RCC 7860 (cell line): ENCODE results near the gene NRP1.

Source experiments
- DNase-seq: peaks from one replicate; pipeline ENCODE4 v3.0.0-alpha.2; 2015; ENCODE audit warnings: low spot score
- FAIRE-seq: peaks from 2 replicates; lab custom pipeline; 2012; peaks lifted over from hg19 to GRCh38; lab: Jason Lieb, UNC

Gene NRP1

DNA sequence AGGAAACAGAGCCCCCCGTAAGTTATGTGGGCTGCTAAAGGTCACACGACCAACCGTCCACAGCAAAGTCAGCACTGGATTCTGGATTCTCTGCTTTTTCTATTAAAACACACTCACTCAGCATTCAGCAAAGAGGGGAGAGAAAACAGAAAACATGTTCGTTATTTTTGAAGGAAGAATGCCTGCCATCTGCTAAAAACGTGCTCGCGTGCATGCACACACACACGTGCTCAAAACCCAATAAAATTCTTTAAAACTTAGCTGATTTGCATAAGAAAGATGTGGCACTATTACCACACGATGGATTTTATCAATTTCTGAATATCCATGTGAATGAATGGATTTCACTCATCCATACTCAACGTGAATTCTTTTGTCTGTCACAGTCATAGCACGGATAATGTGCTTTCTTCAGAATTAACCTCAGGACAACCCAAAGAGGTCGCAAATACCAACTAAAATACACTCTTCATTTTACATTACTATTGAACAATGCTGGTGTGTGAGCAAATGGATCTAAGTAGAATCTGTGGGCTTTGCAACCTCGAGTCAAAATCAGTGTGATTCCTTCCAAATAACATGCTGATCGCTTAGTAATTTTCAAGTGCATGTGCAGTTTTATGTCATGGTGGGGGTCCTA lies 40.8 kb downstream of the NRP1 start:
- FAIRE-seq (no peak), DNase-seq (no peak)

DNA sequence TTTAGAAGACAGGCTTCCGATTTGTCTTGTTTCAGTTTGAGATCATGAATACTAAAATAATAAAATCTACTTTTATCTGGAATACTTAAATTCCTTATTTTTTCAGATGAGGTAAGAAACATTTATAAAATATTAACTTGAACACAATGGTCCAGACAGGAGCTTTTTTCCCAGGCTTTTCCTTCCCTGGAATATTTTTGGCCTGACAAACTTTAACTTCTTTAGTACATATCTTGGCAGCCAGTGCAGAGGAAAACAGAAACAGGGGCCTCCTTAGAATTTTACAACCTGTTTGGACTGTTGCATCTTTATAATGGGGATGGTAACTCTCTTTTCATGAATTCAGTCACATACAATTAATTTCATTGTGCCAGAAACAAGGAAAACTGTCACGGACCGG lies 41.4 kb downstream of the NRP1 start:
- DNase-seq (no peak), FAIRE-seq (peak; percentile 77)

DNA sequence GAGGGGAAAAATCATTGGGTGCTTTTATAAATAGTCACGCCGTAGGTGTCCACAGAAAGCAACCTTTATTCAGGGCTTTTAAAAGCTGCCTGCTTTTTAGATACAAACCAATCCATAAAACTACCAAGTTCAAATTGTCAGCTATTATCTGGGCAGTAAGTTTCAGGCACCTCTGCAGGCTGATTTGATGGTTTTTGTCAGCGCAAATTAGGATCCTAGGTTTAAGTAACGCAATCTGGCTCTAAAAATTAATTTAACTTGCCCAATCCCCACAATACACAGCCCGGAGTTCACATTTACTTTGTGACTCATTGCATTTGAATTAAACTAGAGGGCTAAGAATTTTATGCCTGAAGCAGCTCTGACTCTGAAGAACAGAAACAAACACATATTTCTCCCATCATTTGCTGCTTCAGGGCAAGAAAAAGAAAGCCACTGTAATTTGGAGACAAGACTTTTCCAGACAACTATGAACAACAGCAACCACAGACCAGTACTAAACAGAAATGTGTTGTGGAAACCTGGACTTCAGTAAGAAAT lies 43.3 kb downstream of the NRP1 start:
- no peak for FAIRE-seq
- DNase-seq: peak; percentile 76

- FAIRE-seq (peak; percentile 91), DNase-seq (peak; percentile 52)
Observed at GRCh38 chr10:33290321-33291052, 44.0 kb downstream of the NRP1 start.

- FAIRE-seq: no peak
- no peak for DNase-seq
Observed at GRCh38 chr10:33289776-33290175, 44.7 kb downstream of the NRP1 start.

DNA sequence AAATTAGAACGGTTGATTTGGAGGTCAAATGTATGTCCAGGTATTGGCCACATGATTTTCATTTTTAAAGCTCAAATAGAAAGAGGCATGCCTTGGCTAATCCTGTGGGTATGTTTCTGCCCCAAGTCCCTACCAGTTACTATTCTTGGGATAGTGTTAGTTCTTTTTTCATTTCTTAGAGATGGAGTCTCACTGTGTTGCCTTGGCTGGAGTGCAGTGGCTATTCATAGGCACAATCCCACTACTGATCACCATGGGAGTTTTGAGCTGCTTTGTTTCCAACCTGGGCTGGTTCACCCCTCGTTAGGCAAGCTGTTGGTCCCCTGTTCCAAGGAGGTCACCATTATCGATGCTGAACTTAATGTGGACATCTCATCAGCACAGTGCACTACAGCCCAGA lies 46.3 kb downstream of the NRP1 start:
- FAIRE-seq (no peak), DNase-seq (no peak)

DNA sequence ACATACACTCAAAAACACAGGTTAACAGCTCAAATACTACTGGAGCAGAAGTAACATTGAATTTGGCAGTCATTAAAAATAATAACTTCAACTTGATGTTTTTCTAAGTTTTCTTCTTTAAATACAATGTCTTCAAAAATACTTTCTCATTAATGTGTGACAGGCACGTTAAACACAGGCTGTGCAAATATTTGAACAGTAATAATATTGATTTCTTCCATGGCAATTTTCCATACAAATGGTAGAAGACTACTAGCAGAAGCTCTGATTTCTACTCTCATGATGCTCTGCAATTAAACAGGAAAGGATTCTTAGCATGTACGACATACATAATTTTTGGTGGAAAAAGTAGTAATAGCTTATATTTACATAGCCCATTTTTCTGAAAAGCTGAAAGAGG lies 47.4 kb downstream of the NRP1 start:
- FAIRE-seq (no peak), DNase-seq (no peak)

GRCh38 chr10:33286157-33286934 lies 48.1 kb downstream of the NRP1 start:
- DNase-seq: no peak
- FAIRE-seq: no peak

DNA sequence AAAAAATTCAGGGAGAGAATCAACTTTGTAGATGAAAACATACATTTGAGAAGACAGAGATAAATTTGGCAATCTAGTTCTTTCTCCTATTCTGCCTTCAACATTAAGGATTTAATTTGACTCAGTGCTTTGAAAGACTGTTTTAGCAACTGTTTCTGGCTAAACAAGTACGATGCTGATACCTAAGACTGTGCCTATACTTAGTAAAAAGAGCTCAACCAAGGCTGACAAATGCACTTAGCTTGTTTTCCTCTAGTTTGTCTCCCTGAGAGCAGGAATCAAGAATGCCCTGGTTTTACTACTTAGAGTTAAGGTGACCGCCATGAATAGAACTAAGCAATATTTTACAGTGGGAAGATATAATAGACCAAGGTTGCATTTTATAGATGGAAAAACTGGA lies 49.5 kb downstream of the NRP1 start:
- no peak for FAIRE-seq
- no peak for DNase-seq

DNA sequence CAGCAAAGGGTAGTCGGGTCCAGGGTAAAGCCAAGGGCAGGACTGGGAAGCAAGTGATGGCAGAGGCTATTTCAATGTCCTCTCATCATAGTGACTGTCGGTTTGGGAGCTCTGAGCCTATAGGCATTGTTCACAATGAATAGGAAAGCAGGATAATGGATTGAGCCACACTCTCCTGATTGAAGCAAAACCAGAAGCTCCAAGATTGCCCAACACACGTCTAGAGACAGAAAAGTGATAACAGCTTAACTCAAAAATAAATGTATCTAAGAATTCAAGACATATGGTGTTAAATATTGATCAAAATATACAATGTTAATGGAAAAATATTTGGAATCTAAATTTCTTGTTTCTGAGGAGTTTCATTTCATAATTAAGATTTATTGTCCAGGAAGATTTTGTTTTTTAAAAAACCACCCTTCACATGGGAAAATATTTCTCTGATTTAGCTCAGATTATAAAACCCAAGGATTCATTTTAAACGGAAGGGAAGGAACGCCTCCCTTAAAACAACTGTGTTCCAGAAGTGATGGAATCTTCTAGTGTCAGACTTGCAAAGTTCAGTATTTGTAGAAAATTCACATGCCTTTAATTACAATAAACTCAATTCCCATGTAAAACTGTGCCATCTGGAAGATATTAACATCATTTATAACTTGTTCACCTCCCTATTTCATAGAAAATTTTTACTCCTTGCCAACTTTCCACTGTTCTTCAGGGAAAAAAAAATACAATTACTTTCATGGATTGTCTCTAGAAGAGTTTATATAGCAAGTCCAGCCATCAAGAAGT lies 54.5 kb downstream of the NRP1 start:
- FAIRE-seq: no peak
- DNase-seq: no peak

GRCh38 chr10:33279276-33279675 lies 55.2 kb downstream of the NRP1 start:
- no peak for DNase-seq
- no peak for FAIRE-seq

DNA sequence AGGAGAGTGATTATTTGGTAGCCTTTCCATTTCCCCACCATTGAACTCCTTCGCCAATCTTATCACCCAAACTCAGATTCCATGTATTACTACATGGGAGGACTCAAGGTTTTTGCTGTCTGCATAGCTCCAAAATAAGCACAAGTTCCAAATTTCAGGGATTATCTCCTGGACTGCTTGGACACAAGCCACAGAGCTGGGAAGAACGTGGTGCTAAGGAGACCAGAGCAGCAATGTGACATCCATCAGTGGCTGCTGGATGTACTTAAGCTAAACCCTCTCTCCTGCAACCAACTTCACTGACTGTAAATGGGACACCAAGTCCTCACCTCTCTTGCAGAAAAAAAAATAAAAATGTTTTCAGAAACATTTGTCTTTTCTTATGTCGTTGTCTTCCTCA lies 56.3 kb downstream of the NRP1 start:
- no peak for FAIRE-seq
- no peak for DNase-seq

- FAIRE-seq (peak; percentile 83), DNase-seq (peak; percentile 81)
Observed at GRCh38 chr10:33277135-33277536, 57.3 kb downstream of the NRP1 start.

GRCh38 chr10:33276282-33276923 lies 58.1 kb downstream of the NRP1 start:
- peak; percentile 48 for DNase-seq
- FAIRE-seq: peak; percentile 75

DNA sequence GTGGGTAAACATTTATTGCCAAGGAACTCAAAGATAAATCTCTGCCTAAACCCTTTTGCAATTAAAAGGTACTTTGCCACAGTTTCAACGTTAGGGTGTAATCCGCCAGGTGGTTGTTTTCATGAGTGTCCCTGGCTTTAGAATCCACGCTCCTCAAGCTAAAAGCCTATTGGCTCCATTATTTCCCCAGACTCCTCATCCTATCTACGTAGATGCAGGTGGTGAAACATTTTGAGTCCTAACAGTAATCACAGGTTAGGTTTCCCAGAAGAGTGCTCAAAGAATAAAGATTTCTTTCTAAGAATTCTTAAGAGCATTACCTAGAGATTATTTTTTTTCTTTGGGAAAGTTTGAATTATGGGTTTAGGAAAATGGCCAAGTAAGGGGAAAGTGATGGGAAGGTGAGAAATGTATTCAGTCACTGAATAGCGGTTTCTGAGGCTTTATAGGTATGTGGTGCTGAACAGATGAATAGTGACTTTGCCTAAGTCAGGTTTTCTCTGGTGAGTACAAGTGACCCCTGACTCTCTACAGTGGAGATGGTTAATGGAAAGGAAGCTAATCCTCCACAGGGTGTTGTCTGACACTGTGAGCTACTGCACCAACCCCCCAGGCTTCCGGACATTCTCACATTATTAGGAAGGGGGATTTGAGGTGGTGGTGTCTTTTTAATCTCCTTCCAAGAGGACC lies 60.2 kb downstream of the NRP1 start:
- DNase-seq: peak; percentile 70
- peak; percentile 94 for FAIRE-seq

DNA sequence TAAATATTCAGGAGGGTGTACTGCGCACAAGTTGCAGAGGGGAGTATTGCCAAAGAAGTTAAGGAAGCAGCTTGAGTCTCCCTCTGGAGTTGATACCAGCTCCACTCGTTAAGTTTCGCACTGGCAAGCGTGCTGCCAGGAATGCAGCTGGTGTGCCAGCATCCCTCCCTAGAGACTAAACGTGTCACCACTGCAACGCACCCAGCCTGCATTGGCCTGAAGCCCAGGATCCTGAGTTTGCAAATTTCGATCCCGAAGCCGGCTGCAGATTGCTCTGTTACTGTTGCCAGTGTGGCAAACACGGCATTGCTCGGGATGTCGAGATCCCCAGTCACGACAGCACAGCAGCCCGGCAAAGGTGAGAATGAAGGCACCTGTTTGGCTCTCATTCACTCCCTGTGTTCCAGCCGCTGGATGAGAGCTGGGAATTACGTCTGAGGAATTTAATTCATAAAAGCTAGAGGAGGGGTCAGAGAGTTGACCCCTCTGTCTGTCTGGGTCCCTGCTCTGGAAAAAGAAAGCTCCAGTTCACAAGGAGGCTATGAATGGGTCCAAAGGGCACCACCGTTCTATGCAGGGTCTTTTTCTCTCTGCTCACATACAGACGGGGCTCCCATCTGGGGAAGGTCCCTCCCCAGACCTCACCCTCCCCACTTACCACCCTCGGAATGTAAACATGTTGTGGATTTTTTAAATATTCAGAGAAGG lies 61.0 kb downstream of the NRP1 start:
- DNase-seq (peak; percentile 92), FAIRE-seq (peak; percentile 92)

DNA sequence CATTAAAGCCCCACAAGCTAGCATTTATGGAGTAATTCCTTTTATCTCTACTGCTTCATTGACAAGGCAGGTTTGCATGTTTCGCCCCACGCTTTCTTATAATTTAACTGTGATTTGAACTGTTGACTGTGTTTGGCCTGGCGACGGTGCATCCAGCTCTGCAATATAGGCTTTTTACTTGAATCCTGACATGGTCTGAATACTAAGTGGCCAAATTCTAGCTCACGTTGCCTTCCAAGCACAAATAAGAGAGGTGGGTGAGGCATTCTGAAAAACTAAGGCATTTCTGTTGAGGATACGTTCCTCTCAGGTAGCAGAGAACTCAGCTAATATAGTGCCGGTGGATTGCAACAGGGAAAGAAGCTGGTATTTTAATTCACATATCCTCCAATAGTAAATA lies 61.8 kb downstream of the NRP1 start:
- DNase-seq (no peak), FAIRE-seq (no peak)

GRCh38 chr10:33271969-33272583 lies 62.4 kb downstream of the NRP1 start:
- no peak for DNase-seq
- FAIRE-seq: peak; percentile 16

DNA sequence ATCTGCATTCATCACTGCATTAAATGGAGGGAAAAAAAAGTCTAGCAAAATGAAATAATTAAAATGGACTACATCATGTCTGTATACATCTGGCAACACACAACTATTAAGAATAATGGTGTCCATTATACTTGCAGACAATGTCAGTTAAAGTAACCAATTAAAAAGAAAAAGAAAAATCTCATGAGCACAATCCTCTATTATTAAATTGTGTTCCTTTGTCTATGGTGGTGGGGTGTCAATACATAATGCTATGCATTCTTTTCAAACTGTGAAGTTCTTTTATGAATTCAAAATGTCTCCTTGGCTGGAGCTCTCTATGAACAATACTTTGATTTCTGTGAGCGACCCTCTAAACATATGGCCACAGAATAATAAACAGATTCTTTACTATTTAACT lies 63.5 kb downstream of the NRP1 start:
- DNase-seq: no peak
- FAIRE-seq: no peak
